HEK293T (cell line): ENCODE results near the gene UBE3D.
"Not testable (repeated sequence)": the region's sequence is repeated elsewhere in the genome, so short reads cannot be mapped to it uniquely, and the experiment has no call there.

Experiments
- CTCF ChIA-PET: fragments of 350-600 bp; formaldehyde crosslinking; extraction: SDS; loops from one replicate; lab custom pipeline; 2021; ENCODE audit warnings: antibody characterized with exemption, inconsistent platforms; lab: Yijun Ruan, JAX
- POLR2A ChIA-PET: fragments of 350-600 bp; formaldehyde crosslinking; extraction: SDS; loops from one replicate; lab custom pipeline; 2020; ENCODE audit warnings: antibody characterized with exemption, inconsistent platforms; lab: Yijun Ruan, JAX
- DNase-seq: peaks from one replicate; pipeline ENCODE4 v3.0.0; 2012; ENCODE audit warnings: mixed read lengths; ENCODE audit errors: extremely low spot score
- ARNT ChIP-seq: fragments of 450-650 bp; IDR thresholded peaks from 2 replicates; pipeline ENCODE4 v1.6.1; 2017; ENCODE audit warnings: mild to moderate bottlenecking
- BHLHE40 ChIP-seq: fragments of 450-650 bp; IDR thresholded peaks from 2 replicates; pipeline ENCODE4 v1.6.1; 2016; ENCODE audit warnings: mild to moderate bottlenecking, moderate library complexity, borderline replicate concordance
- CTBP1 ChIP-seq: fragments of 450-650 bp; IDR thresholded peaks from 2 replicates; pipeline ENCODE4 v1.6.1; 2016; ENCODE audit warnings: borderline replicate concordance
- ELF4 ChIP-seq: fragments of 450-650 bp; IDR thresholded peaks from 2 replicates; pipeline ENCODE4 v1.6.1; 2017; ENCODE audit warnings: antibody characterized with exemption
- FOXA1 ChIP-seq: fragments of 450-650 bp; IDR thresholded peaks from 2 replicates; pipeline ENCODE4 v1.6.1; 2016; ENCODE audit warnings: mild to moderate bottlenecking
- FOXK2 ChIP-seq: fragments of 450-650 bp; IDR thresholded peaks from 2 replicates; pipeline ENCODE4 v1.6.1; 2016; ENCODE audit warnings: mild to moderate bottlenecking
- FOXM1 ChIP-seq: fragments of 450-650 bp; IDR thresholded peaks from 2 replicates; pipeline ENCODE4 v1.6.1; 2017; ENCODE audit warnings: mild to moderate bottlenecking, borderline replicate concordance
- HDGF ChIP-seq: fragments of 450-650 bp; IDR thresholded peaks from 2 replicates; pipeline ENCODE4 v1.6.1; 2017; ENCODE audit warnings: antibody characterized with exemption, borderline replicate concordance
- L3MBTL2 ChIP-seq: fragments of 450-650 bp; conservative IDR thresholded peaks from 2 replicates; pipeline ENCODE4 v1.6.1; 2016; ENCODE audit warnings: mild to moderate bottlenecking
- LEF1 ChIP-seq: fragments of 450-650 bp; IDR thresholded peaks from 2 replicates; pipeline ENCODE4 v1.6.1; 2017; ENCODE audit warnings: mild to moderate bottlenecking, borderline replicate concordance
- NFRKB ChIP-seq: fragments of 450-650 bp; IDR thresholded peaks from 2 replicates; pipeline ENCODE4 v1.6.1; 2016; ENCODE audit warnings: mild to moderate bottlenecking, moderate library complexity
- PKNOX1 ChIP-seq: fragments of 450-650 bp; IDR thresholded peaks from 2 replicates; pipeline ENCODE4 v1.6.1; 2016
- SP1 ChIP-seq: fragments of 450-650 bp; IDR thresholded peaks from 2 replicates; pipeline ENCODE4 v1.6.1; 2017
- SUZ12 ChIP-seq: fragments of 450-650 bp; IDR thresholded peaks from 2 replicates; pipeline ENCODE4 v1.6.1; 2016; ENCODE audit warnings: mild to moderate bottlenecking
- TARDBP ChIP-seq: fragments of 450-650 bp; IDR thresholded peaks from 2 replicates; pipeline ENCODE4 v1.6.1; 2016
- ZNF384 ChIP-seq: fragments of 450-650 bp; IDR thresholded peaks from 2 replicates; pipeline ENCODE4 v1.6.1; 2016

Gene UBE3D

GRCh38 chr6:82866446-82866845, 199.2 kb downstream of the UBE3D start:
- POLR2A ChIA-PET: no interaction called here

DNA sequence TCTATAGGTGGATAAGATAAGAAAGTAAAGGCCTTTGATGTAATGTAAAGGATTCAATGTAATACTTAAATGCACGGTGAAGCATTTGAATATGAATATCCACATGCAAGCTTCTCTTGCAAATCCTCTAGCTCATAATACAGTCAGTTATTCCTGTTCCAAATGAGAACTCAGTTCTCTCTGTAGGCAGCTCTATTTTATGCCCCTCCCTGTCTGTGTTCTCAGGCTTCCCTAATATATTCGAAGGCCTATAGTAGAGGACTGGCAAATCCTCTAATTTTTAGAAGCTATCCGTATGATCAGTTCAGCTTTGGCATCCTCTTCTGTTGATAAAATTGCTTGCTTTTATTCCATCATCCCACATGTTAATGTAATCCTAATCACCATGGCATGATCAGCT, 200.2 kb downstream of the UBE3D start:
- ChIA-PET CTCF (interaction anchor here (0.6 kb wide), 1 partner anchor 10 kb away, joined by 3 read pairs; no protein-coding TSS in a partner anchor), POLR2A (no interaction called here)
- TF ChIP-seq BHLHE40 (no peak), FOXM1 (no peak), FOXK2 (no peak), SP1 (no peak), ZNF384 (no peak), CTBP1 (no peak), L3MBTL2 (no peak), LEF1 (no peak), HDGF (no peak), PKNOX1 (no peak), TARDBP (no peak), FOXA1 (no peak), ELF4 (no peak), SUZ12 (no peak), ARNT (no peak), NFRKB (no peak)
- no peak for DNase-seq

More at GRCh38 chr6:82866446-82866845, 199.2 kb downstream of the UBE3D start:
- DNase-seq: no peak
- CTCF ChIA-PET: no interaction called here
- TF ChIP-seq CTBP1 (no peak), SUZ12 (no peak), SP1 (no peak), ARNT (no peak), ZNF384 (no peak), BHLHE40 (no peak), PKNOX1 (no peak), TARDBP (no peak), LEF1 (no peak), L3MBTL2 (no peak), FOXA1 (no peak), HDGF (no peak)

- DNase-seq: no peak
- ChIA-PET CTCF (no interaction called here), POLR2A (no interaction called here)
- TF ChIP-seq SP1: no peak
- TF ChIP-seq ELF4: no peak
- no peak for TF ChIP-seq FOXA1
- no peak for TF ChIP-seq CTBP1
Measured at GRCh38 chr6:82863781-82864180, 201.9 kb downstream of the UBE3D start.

- CTCF ChIA-PET: no interaction called here
- POLR2A ChIA-PET: no interaction called here
- TF ChIP-seq SUZ12 (no peak), FOXA1 (no peak), TARDBP (no peak)
- DNase-seq: no peak
Measured at GRCh38 chr6:82862543-82862942, 203.1 kb downstream of the UBE3D start.

DNA sequence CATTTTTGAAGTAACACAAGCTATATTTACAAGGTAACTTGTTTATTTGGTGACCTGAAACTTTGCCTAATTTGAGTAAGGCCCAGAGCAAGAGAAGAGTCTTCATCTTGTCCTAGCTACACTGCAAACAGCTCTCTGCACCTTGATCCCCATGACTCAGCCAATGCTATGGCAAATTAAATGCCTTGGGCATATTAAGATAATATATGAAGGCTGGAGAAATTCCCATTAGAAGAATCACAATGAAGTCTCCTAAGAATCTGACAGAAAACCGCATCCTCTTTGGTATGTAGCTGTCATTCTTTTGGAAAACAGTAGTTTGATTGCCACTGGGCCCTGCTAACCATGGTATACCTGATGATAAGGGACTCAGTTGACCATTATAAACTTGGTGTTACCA, 204.5 kb downstream of the UBE3D start:
- CTCF ChIA-PET: no interaction called here
- DNase-seq: no peak
- POLR2A ChIA-PET: no interaction called here
- TF ChIP-seq ELF4 (no peak), ARNT (no peak), NFRKB (no peak), L3MBTL2 (no peak), HDGF (no peak), CTBP1 (no peak), LEF1 (no peak), BHLHE40 (no peak), SUZ12 (no peak), ZNF384 (no peak), FOXK2 (no peak), SP1 (no peak), TARDBP (no peak), FOXA1 (no peak), FOXM1 (no peak), PKNOX1 (no peak)

DNA sequence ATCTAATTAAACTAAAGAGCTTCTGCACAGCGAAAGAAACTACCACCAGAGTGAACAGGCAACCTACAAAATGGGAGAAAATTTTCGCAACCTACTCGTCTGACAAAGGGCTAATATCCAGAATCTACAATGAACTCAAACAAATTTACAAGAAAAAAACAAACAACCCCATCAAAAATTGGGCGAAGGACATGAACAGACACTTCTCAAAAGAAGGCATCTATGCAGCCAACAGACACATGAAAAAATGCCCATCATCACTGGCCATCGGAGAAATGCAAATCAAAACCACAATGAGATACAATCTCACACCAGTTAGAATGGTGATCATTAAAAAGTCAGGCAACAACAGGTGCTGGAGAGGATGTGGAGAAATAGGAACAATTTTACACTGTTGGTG, 209.6 kb downstream of the UBE3D start:
- CTCF ChIA-PET, POLR2A ChIA-PET, DNase-seq: not testable (repeated sequence)

DNA sequence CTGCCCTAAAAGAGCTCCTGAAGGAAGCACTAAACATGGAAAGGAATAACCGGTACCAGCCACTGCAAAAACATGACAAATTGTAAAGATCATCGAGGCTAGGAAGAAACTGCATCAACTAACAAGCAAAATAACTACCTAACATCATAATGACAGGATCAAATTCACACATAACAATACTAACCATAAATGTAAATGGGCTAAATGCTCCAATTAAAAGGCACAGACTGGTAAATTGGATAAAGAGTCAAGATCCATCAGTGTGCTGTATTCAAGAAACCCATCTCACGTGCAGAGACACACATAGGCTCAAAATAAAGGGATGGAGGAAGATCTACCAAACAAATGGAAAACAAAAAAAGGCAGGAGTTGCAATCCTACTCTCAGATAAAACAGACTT, 212.7 kb downstream of the UBE3D start:
- DNase-seq, POLR2A ChIA-PET, CTCF ChIA-PET: not testable (repeated sequence)
